ENCODE data around the gene NHLRC3.

- TF ChIP-seq, protein P1, sequence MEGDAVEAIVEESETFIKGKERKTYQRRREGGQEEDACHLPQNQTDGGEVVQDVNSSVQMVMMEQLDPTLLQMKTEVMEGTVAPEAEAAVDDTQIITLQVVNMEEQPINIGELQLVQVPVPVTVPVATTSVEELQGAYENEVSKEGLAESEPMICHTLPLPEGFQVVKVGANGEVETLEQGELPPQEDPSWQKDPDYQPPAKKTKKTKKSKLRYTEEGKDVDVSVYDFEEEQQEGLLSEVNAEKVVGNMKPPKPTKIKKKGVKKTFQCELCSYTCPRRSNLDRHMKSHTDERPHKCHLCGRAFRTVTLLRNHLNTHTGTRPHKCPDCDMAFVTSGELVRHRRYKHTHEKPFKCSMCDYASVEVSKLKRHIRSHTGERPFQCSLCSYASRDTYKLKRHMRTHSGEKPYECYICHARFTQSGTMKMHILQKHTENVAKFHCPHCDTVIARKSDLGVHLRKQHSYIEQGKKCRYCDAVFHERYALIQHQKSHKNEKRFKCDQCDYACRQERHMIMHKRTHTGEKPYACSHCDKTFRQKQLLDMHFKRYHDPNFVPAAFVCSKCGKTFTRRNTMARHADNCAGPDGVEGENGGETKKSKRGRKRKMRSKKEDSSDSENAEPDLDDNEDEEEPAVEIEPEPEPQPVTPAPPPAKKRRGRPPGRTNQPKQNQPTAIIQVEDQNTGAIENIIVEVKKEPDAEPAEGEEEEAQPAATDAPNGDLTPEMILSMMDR (conservative IDR thresholded peaks at IDR 0.05), result peak; percentile 58
- no peak for TF ChIP-seq ZFX (IDR thresholded peaks at IDR 0.05)
Observed at GRCh38 chr13:39016787-39017186, 21.5 kb upstream of the NHLRC3 start.

Measured in C4-2B (cell line).